ENCODE measurements around the gene DEPDC5.

DEPDC5 gene

DNA sequence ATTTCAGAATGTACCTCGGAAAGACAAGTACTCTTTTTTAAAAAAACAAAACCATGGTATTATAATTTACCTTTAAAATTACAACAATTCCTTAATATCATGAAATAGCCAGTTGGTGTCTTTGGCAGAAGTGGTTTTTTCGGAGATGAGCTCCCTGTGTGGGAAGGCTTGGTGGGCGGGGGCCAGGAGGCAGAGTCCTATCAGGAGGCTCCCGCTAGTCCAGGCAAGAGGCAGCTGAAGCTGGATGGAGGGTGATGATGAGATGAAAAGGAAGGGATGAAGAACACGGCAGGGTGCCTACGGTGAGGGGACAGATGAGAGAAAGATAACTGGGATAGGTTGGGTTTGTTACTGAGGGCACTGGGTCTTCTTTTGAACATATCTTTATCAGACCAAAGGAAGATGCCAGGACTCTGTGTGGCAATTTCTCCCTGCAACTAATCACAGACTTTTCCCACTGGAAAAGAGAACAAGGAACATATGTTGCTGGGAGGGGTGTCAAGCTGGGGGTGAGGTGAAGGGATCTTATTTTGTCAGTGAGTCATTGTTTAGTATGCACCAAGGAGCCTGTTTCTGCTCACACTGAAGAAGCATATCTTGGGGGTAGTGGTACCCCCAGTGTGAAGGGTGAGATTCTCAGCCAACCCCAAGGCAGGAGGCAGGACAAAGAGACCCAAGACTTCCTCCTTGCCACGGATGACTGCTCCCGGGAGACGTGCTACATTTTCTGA is 99.0 kb downstream of the DEPDC5 start:
- no peak for DNase-seq (ENCODE audit: low spot score)

GRCh38 chr22:31853736-31854495 is 100.1 kb downstream of the DEPDC5 start:
- no peak for DNase-seq (ENCODE audit: low spot score)

- peak; percentile 94 for DNase-seq (ENCODE audit: low spot score)
Measured at GRCh38 chr22:31857247-31857646, 103.4 kb downstream of the DEPDC5 start.

GRCh38 chr22:31861226-31861840 is 107.5 kb downstream of the DEPDC5 start:
- DNase-seq (ENCODE audit: low spot score), result no peak

GRCh38 chr22:31866918-31867317 is 113.1 kb downstream of the DEPDC5 start:
- DNase-seq (ENCODE audit: low spot score), result no peak

DNA sequence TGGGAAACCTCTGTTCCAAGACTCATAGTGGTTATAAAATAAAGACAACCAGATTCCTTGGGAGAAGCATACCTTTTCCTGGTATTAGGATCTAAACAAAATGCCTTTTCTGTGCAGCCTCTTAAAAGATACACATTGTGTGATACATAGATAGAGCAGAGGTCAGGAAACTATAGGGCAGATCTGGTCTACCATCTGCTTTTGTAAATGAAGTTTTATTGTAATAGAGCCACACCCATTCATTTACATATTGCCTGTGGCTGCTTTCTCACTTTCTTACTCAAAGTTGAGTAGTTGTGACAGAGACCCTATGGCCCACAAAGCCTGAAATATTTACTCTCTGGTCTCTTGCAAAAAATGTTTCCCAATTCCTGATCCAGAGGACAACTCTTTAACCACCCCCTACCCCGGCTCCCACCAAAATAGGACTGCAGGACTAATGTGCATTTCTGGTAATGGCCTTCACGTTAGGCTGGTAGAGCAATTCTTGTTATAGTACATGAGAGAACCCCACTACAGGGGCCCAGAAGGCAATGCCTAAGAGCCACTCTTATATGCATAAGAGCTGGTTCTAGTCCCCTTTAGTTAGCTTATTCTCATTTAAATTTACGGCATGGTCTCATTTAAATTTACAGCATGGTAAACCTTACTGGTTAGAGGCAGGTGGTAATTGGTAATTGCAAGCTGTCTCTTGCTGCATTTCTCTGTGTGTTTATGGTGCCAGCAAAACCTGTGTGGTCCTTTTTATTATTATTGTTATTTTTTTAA is 113.8 kb downstream of the DEPDC5 start:
- no peak for DNase-seq (ENCODE audit: low spot score)

DNA sequence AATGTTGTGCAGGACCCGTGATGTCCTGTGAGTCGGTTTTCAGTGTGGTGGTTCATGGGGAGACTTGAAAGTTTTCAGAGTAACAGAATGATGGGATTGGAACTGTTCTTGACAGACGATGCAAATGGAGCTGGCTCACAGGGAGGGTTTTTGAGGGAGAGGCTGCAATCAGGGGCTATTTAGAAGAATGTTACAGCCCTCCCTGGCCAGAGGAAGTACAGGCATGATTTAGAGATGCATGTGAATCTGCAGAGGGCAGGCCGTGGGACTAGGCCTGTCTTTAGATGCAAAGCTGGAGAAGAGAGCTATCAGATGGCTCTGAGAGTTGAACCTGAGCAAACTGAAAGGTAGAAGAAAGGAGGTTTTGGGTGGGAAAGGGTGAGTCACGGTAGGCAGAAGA is 115.9 kb downstream of the DEPDC5 start:
- DNase-seq (ENCODE audit: low spot score), result no peak

GRCh38 chr22:31870890-31871289 is 117.1 kb downstream of the DEPDC5 start:
- no peak for DNase-seq (ENCODE audit: low spot score)

DNA sequence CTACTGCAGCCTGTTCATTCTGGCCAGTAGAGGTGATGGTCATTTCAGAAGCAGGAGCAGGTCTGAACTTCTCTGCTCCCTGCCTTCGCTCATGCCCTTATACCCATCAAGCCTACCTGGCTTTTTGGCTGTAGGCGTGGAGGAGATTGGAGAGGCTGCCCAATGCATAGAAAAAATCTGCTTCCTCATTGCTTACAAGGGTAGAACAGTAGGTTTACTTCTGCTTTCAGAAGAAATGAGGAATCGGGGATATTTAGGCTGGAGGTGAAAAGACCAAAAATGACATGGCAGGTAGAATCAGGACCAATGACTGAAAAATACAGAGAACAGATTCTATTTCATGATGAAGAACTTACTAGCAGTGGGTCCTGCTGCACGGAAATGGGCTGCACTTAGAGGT is 117.7 kb downstream of the DEPDC5 start:
- DNase-seq (ENCODE audit: low spot score), result no peak

GRCh38 chr22:31872209-31872608 is 118.4 kb downstream of the DEPDC5 start:
- peak; percentile 52 for DNase-seq (ENCODE audit: low spot score)

DNA sequence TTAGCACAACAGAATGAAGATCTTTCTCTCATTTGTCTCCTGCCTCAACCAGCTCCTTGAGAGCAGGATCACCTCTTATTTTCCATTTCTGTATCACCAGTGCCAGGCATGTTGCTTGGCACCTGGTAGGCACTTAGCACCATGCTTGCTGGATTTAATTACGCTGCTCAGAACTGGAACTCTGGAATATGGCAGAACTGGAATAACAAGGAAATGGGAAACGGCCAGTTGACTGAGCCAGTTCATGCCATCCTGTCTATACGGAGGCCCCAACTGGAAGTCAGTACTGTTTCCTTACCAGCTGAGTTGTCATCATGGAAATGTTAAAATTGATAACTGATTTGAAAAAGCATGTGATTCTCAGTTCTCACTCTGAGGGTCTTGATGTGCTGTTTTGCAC is 121.0 kb downstream of the DEPDC5 start:
- no peak for DNase-seq (ENCODE audit: low spot score)

DNA sequence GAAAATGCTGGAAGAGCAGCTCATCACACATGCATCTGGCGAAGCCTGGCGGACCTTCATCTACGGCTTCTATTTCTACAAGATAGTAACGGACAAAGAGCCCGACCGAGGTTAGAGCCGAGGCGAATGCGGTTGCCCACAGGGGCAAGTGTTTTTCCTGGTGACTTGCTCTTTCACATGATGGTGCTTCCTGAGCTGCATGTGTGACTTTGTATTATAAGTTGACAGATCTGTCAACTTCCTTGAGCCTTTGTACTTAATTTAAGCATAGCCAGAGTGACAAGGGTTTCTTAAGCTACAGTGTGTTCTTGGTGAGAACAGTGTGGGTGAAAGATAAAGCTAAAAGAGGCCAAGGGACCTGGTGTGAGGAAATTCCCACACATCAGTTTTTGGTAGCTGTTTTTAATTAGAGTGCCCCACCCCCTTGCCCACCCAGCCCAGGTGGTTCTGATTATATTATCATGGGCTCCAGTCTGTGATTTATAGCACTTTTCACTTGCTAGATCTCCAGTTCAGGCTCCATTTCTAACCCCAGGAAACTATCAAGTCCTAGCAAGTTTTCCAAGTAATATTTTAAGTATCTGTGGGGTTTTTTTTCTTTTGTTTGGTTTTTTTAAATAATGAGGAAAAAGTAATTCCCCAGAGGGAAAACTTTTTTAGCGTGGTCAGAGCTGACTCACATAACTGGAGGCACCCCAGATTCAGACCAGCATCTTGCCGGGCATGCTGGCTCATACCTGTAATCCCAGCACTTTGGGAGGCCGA is 122.5 kb downstream of the DEPDC5 start:
- DNase-seq (ENCODE audit: low spot score), result no peak

- no peak for DNase-seq (ENCODE audit: low spot score)
Measured at GRCh38 chr22:31879585-31879984, 125.8 kb downstream of the DEPDC5 start.

DNA sequence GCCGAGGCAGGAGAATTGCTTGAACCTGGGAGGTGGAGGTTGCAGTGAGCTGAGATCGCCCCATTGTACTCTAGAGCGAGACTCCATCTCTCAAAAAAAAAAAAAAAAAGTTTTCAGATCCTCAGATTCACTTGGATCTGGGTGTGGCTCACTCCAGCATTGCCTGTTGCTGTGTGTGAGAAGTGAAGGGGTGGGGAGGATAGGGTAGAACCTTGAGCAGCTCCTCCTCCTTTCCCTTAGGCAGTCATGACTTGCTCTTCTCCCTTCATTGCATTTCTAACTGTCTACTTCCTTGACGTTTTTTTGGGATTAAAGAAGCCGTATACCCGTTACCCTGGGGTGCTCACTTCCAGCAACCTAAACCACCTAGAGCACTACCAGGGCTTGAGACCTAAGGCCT is 127.4 kb downstream of the DEPDC5 start:
- no peak for DNase-seq (ENCODE audit: low spot score)

- DNase-seq (ENCODE audit: low spot score), result no peak
Measured at GRCh38 chr22:31881865-31882264, 128.0 kb downstream of the DEPDC5 start.

DNA sequence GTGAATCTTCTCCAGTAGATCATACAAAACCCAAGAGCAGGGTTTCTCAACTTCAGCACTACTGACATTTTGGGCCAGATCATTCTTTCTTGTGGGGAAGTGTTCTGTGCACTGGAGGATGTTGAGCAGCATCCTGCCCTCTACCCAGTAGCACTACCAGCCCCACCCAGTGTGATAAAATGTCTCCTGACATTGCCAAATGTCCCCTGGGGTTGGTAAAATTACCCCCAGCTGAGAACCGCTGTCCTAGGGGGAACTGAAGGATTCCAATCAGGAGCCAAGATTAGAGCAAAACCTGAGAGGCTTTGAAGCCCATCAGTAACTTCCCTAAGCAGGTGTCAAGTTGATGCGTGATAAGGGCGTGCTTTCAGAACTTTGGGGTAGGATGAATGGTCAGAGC is 129.2 kb downstream of the DEPDC5 start:
- no peak for DNase-seq (ENCODE audit: low spot score)

- no peak for DNase-seq (ENCODE audit: low spot score)
Measured at GRCh38 chr22:31883989-31884388, 130.2 kb downstream of the DEPDC5 start.

DNA sequence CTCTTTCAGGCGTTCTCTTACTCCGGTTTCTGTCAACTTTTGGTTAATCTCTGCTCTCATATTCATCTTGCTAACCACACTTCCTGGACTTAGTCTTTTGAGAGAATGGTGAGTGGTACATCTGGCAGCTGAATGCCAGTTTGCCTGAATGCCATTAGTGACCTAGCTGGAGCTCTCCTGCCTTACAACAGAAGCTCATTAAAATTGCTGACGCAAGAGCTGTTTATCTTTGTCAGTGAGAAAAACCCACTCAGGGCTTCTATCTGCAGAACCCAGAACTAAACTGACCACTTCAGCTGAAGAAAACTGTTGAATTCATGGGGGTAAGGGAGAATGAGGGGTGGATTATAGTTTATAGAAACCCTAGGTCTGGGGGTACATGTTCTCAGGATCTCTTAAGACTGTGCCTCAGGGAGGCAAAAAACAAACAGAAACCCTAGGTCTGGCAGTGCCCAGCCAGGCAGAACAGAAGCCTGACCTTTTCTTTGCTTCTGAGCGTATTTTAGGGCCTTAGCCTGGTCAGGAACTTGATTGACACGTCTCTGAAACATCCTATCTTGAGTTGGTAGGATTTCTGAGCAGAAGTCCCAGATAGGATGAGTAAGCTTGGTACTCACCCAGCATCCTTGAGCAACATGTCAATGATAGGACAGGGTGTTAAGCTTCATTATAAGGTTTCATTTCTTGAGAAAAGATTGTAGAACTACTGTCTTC is 137.7 kb downstream of the DEPDC5 start:
- DNase-seq (ENCODE audit: low spot score), result no peak

GRCh38 chr22:31892080-31892433 is 138.2 kb downstream of the DEPDC5 start:
- DNase-seq (ENCODE audit: low spot score), result no peak

DNA sequence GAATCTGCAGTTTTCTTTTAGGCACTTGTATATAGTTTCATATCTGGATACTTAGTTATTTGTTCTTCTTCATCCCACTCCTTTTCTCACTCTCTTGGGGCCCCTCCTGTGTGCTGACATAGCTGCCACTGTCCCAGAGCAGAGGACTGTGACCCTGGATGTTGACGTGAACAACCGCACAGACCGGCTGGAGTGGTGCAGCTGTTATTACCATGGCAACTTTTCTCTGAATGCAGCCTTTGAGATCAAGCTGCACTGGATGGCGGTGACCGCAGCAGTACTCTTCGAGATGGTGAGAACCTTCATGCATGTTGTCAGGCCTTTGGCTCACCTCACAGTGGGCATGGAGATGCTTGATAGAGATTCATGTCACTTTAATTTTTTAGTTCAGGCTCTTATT is 139.6 kb downstream of the DEPDC5 start:
- no peak for DNase-seq (ENCODE audit: low spot score)

Data from iPS-NIHi11 (cell line).